Liver (tissue), 3 donors: ENCODE measurements around the gene TIMM17A.

Source experiments
- GABPA ChIP-seq, 2 donors: IDR thresholded peaks in 1 of 2; conservative IDR thresholded peaks in 1 of 2; 2 replicates each; pipeline ENCODE4 v1.6.1; 2016; ENCODE audit warnings: antibody characterized with exemption in 2 of 2, mild to moderate bottlenecking in 1 of 2, moderate library complexity in 1 of 2
- RAD21 ChIP-seq, 2 donors: IDR thresholded peaks; 2 replicates each; pipeline ENCODE4 v1.6.1; 2016; ENCODE audit warnings: antibody characterized with exemption in 2 of 2, mild to moderate bottlenecking in 2 of 2
- TF ChIP-seq, protein P1 (sequence below): fragments of 150-350 bp; IDR thresholded peaks from 2 replicates; pipeline ENCODE4 v1.5.1; 2017; ENCODE audit warnings: improper control_type of control experiment, low read depth, low read length; ENCODE audit not compliant: missing input control
- TF ChIP-seq, protein P2 (sequence below): IDR thresholded peaks from 2 replicates; pipeline ENCODE4 v1.6.1; 2016; ENCODE audit warnings: antibody characterized with exemption, mild to moderate bottlenecking
- TF ChIP-seq, protein P3 (sequence below): IDR thresholded peaks from 2 replicates; pipeline ENCODE4 v1.6.1; 2016; ENCODE audit warnings: antibody characterized with exemption
- TF ChIP-seq, protein P4 (sequence below): IDR thresholded peaks from 2 replicates; pipeline ENCODE4 v1.6.1; 2016; ENCODE audit warnings: antibody characterized with exemption
- donor health status: healthy.
- donor health status: healthy.

DNA sequence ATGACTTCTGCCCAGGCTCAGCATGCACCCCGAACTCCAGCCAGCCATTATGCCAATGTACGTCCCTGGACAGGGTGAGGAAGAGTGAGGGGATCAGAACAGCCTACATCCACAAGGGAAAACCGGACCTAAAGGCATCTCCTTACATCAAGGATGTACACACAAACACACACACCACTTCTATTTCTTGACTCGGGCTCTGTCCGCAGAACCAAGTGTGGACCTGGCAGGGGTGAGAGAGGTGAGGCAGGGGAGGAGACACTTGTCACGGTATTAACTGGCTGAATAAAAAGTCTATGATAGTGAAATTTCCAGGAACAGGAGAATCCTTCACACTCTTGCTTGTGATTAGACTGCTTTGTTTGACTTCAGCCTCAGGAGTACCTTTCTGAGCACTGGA lies 11.3 kb upstream of the TIMM17A start:
- no peak for TF ChIP-seq RAD21 (IDR thresholded peaks at IDR 0.05)
- TF ChIP-seq, protein P1, sequence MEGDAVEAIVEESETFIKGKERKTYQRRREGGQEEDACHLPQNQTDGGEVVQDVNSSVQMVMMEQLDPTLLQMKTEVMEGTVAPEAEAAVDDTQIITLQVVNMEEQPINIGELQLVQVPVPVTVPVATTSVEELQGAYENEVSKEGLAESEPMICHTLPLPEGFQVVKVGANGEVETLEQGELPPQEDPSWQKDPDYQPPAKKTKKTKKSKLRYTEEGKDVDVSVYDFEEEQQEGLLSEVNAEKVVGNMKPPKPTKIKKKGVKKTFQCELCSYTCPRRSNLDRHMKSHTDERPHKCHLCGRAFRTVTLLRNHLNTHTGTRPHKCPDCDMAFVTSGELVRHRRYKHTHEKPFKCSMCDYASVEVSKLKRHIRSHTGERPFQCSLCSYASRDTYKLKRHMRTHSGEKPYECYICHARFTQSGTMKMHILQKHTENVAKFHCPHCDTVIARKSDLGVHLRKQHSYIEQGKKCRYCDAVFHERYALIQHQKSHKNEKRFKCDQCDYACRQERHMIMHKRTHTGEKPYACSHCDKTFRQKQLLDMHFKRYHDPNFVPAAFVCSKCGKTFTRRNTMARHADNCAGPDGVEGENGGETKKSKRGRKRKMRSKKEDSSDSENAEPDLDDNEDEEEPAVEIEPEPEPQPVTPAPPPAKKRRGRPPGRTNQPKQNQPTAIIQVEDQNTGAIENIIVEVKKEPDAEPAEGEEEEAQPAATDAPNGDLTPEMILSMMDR, result no peak
- TF ChIP-seq, protein P2, sequence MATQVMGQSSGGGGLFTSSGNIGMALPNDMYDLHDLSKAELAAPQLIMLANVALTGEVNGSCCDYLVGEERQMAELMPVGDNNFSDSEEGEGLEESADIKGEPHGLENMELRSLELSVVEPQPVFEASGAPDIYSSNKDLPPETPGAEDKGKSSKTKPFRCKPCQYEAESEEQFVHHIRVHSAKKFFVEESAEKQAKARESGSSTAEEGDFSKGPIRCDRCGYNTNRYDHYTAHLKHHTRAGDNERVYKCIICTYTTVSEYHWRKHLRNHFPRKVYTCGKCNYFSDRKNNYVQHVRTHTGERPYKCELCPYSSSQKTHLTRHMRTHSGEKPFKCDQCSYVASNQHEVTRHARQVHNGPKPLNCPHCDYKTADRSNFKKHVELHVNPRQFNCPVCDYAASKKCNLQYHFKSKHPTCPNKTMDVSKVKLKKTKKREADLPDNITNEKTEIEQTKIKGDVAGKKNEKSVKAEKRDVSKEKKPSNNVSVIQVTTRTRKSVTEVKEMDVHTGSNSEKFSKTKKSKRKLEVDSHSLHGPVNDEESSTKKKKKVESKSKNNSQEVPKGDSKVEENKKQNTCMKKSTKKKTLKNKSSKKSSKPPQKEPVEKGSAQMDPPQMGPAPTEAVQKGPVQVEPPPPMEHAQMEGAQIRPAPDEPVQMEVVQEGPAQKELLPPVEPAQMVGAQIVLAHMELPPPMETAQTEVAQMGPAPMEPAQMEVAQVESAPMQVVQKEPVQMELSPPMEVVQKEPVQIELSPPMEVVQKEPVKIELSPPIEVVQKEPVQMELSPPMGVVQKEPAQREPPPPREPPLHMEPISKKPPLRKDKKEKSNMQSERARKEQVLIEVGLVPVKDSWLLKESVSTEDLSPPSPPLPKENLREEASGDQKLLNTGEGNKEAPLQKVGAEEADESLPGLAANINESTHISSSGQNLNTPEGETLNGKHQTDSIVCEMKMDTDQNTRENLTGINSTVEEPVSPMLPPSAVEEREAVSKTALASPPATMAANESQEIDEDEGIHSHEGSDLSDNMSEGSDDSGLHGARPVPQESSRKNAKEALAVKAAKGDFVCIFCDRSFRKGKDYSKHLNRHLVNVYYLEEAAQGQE, result no peak
- TF ChIP-seq, protein P3, sequence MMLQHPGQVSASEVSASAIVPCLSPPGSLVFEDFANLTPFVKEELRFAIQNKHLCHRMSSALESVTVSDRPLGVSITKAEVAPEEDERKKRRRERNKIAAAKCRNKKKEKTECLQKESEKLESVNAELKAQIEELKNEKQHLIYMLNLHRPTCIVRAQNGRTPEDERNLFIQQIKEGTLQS, result no peak
- TF ChIP-seq GABPA (IDR thresholded peaks at IDR 0.05 in 1 of 2, conservative IDR thresholded peaks at IDR 0.05 in 1 of 2), result no peak
- TF ChIP-seq, protein P4, sequence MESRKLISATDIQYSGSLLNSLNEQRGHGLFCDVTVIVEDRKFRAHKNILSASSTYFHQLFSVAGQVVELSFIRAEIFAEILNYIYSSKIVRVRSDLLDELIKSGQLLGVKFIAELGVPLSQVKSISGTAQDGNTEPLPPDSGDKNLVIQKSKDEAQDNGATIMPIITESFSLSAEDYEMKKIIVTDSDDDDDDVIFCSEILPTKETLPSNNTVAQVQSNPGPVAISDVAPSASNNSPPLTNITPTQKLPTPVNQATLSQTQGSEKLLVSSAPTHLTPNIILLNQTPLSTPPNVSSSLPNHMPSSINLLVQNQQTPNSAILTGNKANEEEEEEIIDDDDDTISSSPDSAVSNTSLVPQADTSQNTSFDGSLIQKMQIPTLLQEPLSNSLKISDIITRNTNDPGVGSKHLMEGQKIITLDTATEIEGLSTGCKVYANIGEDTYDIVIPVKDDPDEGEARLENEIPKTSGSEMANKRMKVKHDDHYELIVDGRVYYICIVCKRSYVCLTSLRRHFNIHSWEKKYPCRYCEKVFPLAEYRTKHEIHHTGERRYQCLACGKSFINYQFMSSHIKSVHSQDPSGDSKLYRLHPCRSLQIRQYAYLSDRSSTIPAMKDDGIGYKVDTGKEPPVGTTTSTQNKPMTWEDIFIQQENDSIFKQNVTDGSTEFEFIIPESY, result no peak
